AG09309 (cell line): ENCODE results near the gene MED25.

Source experiments
- DNase-seq: peaks from one replicate; pipeline ENCODE4 v3.0.0-alpha.2; 2010; ENCODE audit warnings: low read depth
- H3K4me3 ChIP-seq: 2 replicates; pipeline ENCODE4 v1.5.1; 2011; ENCODE audit warnings: mild to moderate bottlenecking, low read depth, low read length, moderate library complexity; ENCODE audit not compliant: control insufficient read depth
- TF ChIP-seq, protein P1 (sequence below): IDR thresholded peaks from 2 replicates; pipeline ENCODE4 v1.5.1; 2011; ENCODE audit warnings: mild to moderate bottlenecking, low read depth, low read length, inconsistent platforms; ENCODE audit not compliant: insufficient read depth, control insufficient read depth; ENCODE audit errors: missing control alignments

The MED25 gene

DNA sequence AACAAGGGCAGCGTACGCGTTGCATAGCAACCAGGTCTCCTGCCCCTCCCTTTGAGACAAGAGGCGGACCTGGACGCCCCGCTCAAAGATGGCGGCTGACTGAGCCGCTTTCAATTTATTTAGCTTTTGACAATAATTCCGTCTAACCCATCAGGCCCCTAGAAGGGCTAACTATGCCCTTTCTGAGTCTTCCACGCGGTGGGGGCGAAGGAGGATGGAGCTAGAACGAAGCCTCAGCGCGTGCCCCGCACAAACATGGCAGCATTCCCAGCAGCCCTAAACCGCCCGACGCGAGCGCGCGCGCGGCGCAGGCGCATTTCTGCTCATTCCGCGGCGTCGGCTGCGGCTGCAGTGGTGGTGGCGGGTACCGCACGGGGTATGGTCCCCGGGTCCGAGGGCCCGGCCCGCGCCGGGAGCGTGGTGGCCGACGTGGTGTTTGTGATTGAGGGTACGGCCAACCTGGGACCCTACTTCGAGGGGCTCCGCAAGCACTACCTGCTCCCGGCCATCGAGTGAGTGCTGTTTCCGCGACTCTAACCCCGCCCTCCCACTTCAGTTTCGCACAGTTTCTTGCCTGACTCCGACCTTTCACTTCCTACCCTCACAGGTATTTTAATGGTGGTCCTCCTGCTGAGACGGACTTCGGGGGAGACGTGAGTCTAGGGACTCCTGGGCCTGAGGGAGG lies at the start of gene MED25:
MED25 (plus strand) TSS at position 326 of the 685 bp plus-strand sequence; CDS start at position 379, 53 bp downstream.
- H3K4me3 ChIP-seq = peak within 1 kb of the TSS; percentile 88
- peak; percentile 34 for DNase-seq
- TF ChIP-seq, protein P1, sequence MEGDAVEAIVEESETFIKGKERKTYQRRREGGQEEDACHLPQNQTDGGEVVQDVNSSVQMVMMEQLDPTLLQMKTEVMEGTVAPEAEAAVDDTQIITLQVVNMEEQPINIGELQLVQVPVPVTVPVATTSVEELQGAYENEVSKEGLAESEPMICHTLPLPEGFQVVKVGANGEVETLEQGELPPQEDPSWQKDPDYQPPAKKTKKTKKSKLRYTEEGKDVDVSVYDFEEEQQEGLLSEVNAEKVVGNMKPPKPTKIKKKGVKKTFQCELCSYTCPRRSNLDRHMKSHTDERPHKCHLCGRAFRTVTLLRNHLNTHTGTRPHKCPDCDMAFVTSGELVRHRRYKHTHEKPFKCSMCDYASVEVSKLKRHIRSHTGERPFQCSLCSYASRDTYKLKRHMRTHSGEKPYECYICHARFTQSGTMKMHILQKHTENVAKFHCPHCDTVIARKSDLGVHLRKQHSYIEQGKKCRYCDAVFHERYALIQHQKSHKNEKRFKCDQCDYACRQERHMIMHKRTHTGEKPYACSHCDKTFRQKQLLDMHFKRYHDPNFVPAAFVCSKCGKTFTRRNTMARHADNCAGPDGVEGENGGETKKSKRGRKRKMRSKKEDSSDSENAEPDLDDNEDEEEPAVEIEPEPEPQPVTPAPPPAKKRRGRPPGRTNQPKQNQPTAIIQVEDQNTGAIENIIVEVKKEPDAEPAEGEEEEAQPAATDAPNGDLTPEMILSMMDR = no peak

DNA sequence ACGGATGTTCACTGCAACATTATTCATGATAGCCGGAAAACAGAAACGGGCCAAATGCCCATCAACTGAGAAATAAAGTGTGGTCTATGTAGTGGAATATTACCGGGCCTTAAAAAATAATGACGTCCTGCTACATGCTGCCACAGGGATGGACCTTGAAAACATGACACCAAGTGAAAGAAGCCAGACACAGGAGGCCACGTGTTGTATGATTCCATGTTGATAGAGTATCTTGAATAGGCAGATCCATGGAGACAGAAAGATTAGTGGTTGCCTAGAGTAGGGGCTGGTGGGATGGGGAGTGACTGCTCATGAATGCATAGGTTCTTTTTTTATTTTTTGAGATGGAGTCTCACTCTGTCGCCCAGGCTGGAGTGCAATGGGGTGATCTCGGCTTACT lies 47.6 kb upstream of the MED25 start:
- H3K4me3 ChIP-seq = no peak overlapping the region
- DNase-seq = no peak
- TF ChIP-seq, protein P1 = no peak

DNA sequence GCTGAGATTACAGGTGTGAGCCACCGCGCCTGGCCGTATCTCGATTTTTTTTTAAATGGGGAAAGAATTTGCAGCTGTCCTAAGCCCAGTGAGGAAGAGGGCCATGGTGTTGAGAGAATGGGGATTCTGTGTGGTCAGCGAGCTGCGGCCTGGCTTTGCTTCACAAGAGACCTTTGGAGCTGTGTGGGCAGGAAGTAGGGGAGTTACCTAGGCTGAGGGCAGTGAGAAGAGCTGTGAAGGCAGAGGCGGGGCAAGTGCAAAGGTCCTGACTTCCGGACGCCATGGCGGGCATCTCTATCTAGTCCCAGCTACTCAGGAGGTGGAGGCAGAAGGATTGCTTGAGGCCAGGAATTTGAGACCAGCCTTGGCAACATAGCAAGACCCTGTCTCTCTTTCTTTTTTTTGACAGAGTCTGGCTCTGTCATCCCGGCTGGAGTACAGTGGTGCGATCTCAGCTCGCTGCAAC lies 46.4 kb upstream of the MED25 start:
- no peak for DNase-seq
- TF ChIP-seq, protein P1 = no peak
- H3K4me3 ChIP-seq = no peak overlapping the region

DNA sequence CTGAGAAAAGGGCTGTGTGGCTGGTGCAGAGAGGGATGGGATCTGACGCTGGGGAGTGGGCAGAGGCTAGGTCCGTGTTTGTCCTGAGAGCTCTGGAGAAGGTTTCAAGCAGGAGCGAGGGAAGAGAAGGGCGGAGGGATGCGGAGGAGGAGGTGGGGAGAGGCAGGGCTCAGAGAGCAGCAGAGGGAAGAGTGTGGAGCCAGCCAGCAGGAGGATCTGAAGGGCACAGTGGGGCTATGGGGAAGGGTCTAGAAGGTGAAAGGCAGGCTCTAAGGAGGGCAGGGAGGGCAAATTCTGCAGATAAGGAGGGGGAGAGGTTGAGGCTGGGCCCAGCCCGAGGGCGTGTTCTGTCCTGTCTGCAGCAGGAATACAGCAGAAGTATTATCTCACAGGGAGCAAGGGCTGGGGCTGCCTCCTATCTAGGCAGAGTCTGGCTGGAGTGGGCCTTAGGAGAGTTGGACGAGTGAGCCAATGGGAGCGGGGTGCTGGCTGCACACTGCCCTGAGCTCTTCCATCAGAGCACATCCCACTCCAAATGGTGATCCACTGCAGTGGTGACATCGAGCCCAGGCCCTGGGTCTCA lies 45.1 kb upstream of the MED25 start:
- DNase-seq = no peak
- H3K4me3 ChIP-seq = no peak overlapping the region
- TF ChIP-seq, protein P1 = no peak

DNA sequence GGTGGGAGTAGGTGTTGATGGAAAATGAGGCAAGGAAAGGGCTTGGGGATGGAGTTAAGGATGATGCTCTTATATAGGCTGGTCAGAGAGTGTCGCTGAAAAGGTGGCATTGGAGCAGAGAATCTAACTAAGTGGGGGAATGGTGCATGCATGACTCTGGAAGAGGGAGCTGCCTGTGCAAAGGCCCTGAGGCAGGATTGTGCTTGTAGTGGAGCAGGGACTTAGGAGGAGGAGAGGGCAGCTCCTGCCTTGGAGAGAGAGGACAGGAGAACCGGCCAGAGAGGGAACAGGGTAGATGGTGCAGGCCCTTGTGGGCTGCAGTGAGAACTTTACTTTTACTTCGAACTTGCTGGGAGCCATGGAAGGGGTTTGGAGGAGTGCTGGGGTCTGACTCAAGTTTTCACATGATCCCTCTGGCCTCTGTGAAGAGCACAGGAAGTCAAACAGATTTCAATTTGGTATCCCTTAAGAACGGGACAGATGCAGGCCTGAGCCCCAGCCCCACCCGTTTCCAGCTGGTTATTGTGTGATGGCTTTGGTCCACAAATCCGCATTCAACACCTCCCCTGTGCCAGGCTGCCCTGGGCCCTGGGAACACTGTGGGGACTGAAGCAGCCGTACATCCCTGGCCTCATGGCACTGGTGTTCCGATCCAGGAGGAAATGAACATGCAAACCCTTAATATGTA lies 44.3 kb upstream of the MED25 start:
- no peak overlapping the region for H3K4me3 ChIP-seq
- TF ChIP-seq, protein P1 = no peak
- DNase-seq = no peak

DNA sequence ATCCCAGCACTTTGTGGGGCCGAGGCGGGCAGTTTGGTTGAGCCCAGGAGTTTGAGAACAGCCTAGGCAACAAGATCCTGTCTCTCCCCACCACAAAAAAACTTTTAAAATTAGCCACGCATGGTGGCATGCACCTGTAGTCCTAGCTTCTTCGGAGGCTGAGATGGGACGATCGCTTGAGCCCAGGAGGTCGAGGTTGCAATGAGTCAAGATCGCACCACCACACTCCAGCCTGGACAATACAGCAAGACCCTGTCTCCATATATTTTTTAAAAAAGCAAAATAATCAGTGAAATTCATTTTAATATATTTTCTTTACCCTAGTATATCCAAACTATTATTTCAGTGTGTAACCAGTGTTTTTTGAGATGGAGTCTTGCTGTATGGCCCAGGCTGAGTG lies 43.1 kb upstream of the MED25 start:
- TF ChIP-seq, protein P1 = no peak
- no peak for DNase-seq
- H3K4me3 ChIP-seq = no peak overlapping the region
